ENCODE measurements around the gene ZNF726.
"Not testable (repeated sequence)": the region's sequence is repeated elsewhere in the genome, so short reads cannot be mapped to it uniquely, and the experiment has no call there.

ZNF726 gene

DNA sequence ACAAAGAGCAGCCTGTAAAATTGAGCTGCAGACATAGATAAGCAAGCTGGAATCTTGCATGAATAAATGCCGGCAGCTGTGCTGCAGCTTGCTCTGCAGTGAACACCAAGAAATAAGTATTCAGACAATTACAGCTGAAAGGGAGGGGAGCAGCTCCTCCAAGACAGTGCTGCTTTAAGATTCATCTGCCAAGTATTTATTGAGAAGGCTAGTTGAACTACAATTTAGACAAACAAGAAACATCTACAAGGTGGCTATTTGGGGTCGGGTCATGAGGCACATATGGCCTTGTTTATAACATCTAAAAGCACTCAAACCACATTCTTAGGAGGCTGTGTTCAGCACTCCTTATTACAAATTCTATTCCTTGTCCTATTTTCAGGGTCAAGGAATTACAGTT, 34.9 kb downstream of the ZNF726 start:
- no peak for DNase-seq

DNA sequence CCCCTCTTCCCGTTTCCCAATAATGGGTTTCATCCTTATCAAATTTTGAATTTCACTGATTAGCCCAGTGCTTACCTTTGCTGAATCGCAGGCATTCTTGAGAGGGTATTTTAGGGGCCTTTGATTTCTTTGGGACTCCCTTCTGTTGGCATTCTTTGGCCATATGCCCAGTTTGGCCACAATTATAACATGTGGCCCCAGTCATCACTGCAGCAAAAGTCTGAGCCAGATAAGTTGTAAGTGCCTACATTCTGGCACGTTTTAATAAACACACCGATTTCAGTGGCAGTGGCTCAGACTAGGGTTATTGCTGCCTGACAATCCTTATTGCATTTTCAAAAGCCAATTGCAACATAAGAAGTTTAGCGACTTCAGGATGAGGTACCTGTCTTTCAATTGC, 41.4 kb downstream of the ZNF726 start:
- peak; percentile 17 for DNase-seq

GRCh38 chr19:23957660-23958281, 43.1 kb downstream of the ZNF726 start:
- peak; percentile 96 for DNase-seq

- DNase-seq = not testable (repeated sequence)
Measured at GRCh38 chr19:23963396-23963795, 48.7 kb downstream of the ZNF726 start.

GRCh38 chr19:23963881-23964280, 49.2 kb downstream of the ZNF726 start:
- DNase-seq = not testable (repeated sequence)

DNA sequence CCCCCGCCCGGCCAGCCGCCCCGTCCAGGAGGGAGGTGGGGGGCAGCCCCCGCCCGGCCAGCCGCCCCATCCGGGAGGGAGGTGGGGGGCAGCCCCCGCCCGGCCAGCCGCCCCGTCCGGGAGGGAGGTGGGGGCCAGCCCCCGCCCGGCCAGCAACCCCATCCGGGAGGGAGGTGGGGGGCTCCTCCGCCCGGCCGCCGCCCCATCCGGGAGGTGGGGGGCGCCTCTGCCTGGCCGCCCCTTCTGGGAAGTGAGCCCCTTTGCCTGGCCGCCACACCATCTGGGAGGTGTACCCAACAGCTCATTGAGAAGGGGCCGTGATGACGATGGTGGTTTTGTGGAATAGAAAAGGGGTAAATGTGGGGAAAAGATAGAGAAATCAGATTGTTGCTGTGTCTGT, 49.6 kb downstream of the ZNF726 start:
- DNase-seq = not testable (repeated sequence)

DNA sequence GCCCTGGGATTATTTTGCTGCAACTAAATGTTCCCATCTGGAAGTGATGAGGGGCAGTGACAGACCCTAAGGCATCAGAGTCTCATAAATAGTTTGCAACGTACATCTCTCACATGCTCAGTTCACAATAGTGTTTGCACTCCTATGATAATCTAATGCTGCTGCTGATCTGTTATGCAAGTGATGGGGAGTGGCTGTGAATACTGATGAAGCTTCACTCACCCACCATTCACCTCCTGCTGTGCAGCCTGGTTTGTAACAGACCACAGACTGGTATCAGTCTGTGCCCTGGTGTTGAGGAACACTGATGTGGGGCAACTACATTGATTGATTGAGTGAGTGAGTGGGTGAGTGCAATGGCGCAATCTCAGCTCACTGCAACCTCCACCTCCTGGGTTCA, 54.9 kb downstream of the ZNF726 start:
- no peak for DNase-seq

- DNase-seq = peak; percentile 17
Measured at GRCh38 chr19:23971598-23971997, 56.9 kb downstream of the ZNF726 start.

- DNase-seq = no peak
Measured at GRCh38 chr19:23972161-23972560, 57.5 kb downstream of the ZNF726 start.

DNA sequence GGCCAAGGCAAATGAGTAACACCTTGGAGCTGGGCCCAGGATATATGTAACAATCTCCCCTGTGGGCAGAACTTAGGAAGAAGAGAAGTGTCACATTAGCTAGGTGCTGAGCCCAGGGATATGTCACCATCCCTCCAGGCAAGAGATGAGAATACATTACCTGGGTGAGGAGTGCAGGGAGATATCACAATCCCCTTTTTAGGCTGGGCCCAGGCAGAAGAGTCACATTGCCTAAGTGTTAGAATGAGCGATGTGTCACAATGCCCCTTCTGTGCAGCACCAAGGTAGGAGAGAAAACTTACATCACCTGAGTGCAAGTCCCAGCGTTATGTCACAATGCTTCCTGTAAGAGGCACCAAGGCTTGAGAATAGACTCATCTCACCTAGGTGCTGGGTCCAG, 60.3 kb downstream of the ZNF726 start:
- DNase-seq = no peak

DNA sequence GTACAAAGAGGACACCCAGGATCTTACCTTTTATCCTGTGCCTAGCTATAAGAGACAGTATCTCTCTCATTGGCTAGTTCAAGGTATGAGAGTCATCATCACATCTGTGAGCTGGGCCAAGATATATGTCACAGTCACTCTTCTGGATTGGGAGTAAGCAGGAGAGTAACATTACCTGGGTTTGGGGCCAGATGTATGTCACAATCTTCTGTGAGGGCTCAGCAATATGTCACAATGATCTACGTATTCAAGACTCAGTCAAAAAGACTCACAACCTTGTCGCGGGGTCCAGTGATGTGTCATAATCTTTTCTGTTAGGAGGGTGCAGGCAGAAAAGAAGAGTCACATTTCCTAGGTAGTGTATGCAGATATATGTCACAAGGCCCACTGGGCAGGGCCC, 61.9 kb downstream of the ZNF726 start:
- DNase-seq = not testable (repeated sequence)

GRCh38 chr19:23977256-23977655, 62.6 kb downstream of the ZNF726 start:
- DNase-seq = not testable (repeated sequence)

DNA sequence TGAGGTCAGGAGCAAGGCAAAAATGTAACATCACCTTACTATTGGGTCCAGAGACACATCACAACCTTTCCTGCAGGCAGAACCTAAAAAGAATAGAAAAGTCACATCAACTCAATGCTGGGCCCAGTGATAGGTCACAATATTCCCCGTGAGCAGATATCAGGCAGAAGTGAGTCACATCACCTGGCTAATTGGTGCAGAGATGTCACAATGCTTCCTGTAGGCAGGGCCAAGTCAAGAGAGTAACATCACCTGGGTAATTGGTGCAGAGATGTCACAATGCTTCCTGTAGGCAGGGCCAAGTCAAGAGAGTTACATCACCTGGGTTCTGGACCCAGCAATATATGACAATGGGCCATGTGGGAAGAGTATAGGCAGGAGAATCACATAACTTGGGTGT, 63.4 kb downstream of the ZNF726 start:
- DNase-seq = peak; percentile 31

- DNase-seq = no peak
Measured at GRCh38 chr19:23980805-23981204, 66.1 kb downstream of the ZNF726 start.

GRCh38 chr19:23981863-23982262, 67.2 kb downstream of the ZNF726 start:
- no peak for DNase-seq

- no peak for DNase-seq
Measured at GRCh38 chr19:23983406-23983805, 68.7 kb downstream of the ZNF726 start.

Measured in DMS53 (cell line).